Stimulated activated CD4-positive, alpha-beta T cell treated with anti-CD3 and anti-CD28 coated beads, Interleukin-12 subunit alpha, Interleukin-12 subunit beta, amount 100 ng/mL, for 48 hours (primary cell): ENCODE data around the gene SCN1B.
"Not testable (repeated sequence)": the region's sequence is repeated elsewhere in the genome, so short reads cannot be mapped to it uniquely, and the experiment has no call there.

Source experiments
- DNase-seq, 3 donors: peaks; one replicate each; pipeline ENCODE4 v3.0.0-alpha.2; 2020; ENCODE audit warnings: low read depth in 2 of 3, low spot score in 1 of 3

Gene SCN1B

DNA sequence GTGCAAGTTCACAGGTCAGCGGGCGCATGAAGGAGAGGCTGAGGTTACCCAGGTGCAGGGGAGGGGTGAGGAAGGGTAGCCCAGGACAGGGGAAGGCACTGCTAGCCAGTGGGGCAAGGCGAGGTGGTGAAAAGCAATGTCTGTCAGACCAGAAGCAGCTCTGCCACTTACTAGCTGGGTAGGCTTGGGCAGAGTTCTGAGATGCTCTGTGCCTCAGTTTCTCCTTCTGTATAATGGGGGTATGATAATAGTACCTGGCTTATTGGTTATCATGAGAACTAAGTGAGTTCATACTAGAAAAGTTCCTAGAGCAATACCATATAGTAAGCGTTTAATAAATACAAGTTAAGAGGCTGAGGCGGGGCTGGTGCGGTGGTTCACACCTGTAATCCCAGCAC is 14.3 kb upstream of the SCN1B start:
- no peak for DNase-seq

DNA sequence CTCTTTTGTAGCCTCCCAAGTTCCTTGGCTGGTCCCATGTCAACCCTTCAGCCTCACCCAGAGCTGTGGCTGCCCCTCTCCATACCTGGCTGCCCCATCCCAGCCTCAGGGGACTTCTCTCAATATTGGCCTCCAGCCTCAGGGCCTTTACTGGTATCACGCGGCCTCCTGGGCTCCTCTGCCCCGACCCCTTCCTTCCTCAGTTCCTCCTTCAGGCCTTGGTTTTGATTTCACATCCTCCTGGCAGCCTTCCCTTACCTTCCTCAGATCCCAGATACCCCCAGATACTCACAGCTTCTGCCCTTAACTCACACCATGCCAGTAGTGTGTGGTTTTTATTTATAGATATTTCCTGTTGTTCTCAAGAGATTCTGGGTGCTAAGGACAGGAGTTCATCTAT is 12.8 kb upstream of the SCN1B start:
- DNase-seq, result no peak

DNA sequence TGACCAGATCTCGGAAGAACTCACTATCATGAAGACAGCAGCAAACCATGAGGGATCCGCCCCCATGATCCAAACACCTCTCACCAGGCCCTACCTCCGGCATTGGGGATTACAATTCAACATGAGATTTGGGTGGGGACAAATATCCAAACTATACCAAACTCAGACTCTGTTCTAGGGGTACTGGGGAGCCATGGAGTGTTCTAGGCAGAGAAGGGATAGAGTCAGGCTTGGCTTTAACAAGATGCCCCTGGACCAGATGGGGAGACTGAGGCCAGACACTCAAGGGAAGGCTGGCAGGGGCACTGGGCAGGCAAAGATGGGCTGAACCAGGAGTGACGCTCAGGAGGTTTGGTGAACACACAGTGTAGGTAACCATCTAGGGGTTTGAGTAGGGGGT is 11.9 kb upstream of the SCN1B start:
- no peak for DNase-seq

DNA sequence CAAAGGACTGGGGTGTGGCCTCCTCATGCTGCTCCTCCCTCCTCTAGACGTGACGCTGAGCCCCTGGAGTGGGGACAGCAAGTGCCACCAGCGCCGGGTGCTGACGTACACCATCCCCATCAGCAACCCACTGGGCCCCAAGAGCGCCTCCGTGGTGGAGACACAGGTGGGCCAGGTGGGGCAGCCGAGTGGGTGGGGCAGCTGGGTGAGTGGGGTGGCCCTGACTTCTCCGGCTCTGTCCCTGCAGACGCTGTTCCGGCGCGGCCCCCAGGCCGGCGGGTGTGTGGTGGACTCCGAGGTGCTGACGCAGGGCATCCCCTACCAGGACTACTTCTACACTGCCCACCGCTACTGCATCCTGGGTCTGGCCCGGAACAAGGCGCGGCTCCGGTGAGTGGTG is 11.1 kb upstream of the SCN1B start:
- DNase-seq, result no peak

DNA sequence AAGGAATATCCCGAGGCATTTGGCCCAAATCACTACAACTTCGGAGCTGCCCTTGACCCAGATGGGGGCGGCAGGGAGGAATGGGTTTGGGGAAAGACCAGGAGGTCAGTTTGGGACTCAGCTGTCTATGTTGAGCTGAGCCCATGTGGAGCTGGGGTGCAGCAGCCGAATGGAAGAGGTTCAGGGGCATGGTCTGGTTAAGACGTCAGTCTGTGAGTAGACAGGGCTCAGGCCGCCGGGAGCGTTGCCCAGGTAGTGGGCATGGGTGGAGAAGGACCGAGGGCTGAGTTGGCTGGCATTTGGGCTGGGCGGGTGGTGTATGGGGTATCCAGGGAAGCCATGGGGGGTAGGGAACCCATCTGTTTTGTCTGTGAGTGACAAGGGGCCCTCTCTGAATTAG is 9.3 kb upstream of the SCN1B start:
- no peak for DNase-seq

DNA sequence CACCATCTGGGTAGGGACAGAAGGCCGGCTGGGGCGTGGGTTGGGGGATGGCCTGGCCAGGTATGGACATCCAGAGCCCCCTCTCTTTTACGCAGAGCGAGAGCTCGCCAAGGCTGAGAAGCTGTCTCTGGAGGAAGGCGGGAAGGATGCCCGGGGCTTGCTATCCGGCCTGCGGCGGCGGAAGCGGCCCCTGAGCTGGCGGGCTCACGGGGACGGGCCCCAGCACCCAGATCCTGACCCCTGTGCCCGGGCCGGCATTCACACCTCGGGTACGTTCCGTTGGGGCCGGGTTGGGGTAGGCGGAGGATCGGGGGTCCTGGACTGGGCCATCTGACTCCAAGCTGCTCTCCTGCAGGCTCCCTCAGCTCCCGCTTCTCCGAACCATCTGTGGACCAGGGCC is 8.7 kb upstream of the SCN1B start:
- no peak for DNase-seq

DNA sequence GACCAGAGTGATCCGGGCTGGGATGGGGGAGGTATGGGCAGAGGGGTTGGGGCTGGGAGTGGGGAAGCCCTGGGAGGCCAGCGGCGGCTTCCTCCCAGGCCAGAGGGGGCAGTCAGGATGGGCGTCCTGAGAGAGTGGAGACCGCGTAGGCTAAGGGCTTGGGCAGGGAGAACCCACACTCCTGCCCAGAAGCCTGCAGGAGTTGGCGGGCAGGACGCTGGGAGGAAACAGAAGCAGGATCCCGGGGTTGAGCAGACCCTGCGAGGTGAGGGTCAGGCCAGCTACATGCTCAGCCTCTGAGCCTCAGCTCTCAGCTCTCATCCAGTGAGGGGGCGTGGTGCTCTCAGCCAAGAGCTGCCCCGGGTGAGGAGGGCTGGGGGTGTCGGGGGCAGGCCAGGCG is 7.8 kb upstream of the SCN1B start:
- no peak for DNase-seq

DNA sequence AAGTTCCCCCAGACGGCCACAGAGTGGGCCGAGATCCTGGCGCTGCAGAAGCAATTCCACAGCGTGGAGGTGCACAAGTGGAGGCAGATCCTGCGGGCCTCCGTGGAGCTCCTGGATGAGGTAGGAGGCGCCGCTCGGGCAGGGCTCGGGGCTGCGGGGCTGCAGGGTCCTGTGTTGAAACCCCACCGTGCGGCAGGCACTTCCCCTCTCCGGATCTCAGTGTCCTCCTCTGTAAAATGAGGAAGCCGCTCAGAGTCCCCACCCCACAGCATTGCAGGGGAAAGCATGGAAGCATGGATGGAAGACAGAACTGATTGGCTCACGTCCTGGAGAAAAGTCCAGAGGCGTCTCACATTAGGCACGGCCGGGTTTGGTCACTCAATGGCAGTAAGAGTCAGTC is 6.8 kb upstream of the SCN1B start:
- no peak for DNase-seq

DNA sequence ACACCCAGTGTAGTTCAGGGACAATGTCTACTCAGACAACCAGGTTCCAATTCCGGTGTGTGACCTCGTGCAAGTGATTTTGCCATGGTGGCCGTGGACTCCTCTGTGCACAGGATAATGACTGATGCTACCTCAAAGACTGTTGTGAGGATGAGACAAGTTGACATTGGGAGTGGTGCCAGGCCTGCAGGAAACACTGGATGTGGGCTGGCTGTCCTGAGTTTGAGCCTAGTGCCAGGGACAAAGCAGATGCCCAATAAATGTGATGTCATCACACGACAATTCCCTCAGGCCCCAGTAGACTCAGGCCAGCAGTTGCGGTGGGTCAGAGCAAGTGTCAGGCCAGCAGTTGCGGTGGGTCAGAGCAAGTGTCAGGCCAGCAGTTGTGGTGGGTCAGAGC is 6.2 kb upstream of the SCN1B start:
- DNase-seq, result no peak

DNA sequence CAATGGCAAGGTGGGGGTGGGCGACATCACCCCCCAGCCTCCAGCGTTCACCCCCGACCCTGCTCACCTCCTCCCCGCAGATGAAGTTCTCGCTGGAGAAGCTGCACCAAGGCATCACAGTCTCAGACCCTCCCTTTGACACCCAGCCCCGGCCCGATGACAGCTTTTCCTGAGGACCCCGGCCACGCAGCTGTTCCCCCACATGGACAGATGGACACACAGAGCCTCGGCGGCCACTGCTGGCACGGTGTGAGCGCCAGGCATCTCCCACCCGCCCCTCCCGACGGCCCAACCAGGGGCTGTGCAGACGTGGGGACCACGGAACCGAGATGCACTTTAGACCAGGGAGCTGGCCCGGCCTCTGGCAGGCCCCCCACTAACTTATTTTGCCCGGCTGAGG is 4.3 kb upstream of the SCN1B start:
- no peak for DNase-seq

DNA sequence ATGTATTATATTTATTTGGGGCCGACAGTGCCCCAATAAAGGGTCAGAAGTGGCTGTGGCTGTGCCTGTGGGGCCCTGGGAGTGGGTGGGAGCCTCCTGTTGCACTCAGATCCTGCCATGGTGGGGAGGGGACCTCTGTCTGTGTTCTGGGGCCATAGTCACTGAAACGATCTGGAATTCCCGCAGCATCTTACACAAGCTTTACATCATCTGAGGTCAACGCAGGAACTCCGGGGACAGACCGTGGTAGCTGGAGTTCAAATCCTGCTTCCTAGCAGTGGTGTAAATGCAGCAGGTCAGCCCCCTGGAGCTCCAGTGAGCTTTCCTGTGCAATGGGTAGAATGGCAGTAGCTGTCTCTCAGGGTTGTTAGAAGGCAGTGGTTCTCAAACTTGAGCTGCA is 3.9 kb upstream of the SCN1B start:
- DNase-seq, result no peak

DNA sequence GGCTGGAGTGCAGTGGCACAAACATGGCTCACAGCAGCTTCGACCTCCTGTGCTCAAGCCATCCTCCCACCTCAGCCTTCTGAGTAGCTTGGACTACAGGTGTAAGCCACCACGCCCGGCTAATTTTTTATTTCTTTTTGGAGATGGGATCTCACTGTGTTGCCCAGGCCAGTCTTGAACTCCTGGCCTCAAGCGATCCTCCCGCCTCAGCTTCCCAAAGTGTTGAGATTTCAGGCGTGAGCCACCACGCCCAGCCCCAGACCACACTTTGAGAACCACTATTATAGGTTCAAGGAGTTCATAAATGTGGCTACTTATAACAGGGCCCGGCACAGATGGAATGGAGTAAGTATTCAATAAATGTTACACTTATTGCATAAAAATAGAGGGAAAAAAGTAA is 3.3 kb upstream of the SCN1B start:
- DNase-seq, result no peak

DNA sequence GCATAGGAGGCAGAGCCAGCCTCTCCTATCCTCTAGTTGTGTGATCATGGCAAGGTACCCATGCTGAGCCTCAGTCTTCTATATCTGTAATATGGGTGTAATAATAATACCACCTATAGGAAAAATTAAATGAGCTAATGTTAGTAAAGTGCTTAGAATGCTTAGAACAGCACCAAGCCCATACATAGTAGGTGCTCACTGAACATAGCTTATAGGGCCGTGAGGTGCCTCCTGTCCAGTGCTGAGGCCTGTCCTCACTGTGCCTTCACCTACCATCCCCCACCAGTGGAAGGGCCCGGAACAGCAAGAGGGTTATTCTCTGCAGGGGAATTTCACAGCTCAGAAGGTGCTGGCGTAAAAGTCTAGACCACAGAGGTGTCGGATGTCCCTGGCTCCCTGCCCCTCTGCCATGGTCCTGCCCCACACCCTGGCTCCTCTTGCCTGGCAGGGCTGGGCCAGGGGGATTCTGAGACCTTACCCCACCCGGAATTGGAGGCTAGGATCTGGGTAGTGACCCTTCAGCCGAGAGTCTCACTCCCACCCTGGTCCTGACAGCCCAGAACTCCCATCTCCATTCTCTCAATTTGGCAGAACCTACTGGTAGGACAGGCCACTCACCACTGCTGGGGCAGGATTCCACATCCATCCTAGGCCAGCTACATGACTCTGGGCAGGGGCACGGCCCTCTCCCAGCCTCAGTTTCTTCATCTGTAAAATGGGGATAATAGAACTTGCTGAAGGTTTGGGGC is 2.2 kb upstream of the SCN1B start:
- no peak for DNase-seq

DNA sequence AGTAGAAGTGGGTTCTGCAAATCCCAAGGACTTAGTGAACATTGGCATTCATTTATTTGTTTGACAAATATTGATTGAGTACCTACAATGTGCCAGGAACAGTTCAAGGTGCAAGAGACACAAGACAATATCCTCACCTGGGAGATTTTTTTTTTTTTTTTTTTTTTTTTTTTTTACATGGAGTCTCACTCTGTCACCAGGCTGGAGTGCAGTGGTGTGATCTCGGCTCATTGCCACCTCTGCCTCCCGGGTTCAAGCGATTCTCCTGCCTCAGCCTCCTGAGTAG is 1.7 kb upstream of the SCN1B start:
- not testable (repeated sequence) for DNase-seq

DNA sequence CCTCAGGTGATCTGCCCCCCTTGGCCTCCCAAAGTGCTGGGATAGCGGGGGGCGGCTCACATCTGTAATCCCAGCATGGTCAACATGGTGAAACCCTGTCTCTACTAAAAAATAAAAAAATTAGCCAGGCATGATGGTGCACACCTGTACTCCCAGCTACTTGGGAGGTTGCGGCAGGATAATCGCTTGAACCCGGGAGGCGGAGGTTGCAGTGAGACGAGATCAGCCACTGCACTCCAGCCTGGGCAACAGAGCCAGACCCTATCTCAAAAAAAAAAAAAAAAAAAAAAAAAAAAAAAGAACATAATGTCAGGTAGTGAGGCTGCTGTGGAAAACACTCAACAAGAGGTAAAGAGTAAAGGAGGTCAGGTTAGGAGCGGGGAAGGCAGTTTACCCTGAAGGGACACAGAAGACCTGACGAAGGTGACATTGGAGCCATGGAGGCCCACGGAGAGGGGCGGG is 964 bp upstream of the SCN1B start:
- DNase-seq, result not testable (repeated sequence)

DNA sequence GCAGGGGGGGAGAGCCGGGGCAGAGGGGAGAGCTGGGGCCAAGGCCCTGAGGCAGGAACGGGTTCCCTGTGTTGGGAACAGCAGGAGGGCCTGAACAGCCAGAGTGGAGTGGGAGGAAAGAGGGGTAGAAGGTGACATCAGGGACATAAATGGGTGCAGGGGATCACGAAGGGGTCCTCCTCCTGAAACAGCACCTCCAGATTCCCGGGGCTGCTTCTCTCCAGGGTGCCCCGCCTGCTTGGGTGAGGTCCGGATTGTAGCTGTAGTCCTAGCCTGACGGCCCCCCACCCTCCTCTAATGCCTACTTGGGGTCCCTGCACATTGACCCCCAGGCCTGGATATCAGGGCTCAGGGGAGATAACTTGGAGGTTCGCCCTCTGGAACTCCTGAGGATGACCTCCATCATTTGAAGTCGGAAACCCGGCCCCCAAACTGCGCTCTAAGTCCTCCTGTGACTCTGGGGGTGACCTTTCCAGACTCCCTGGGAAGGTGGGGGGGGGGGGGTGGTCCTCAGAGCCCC is 473 bp upstream of the SCN1B start:
- DNase-seq, result no peak

DNA sequence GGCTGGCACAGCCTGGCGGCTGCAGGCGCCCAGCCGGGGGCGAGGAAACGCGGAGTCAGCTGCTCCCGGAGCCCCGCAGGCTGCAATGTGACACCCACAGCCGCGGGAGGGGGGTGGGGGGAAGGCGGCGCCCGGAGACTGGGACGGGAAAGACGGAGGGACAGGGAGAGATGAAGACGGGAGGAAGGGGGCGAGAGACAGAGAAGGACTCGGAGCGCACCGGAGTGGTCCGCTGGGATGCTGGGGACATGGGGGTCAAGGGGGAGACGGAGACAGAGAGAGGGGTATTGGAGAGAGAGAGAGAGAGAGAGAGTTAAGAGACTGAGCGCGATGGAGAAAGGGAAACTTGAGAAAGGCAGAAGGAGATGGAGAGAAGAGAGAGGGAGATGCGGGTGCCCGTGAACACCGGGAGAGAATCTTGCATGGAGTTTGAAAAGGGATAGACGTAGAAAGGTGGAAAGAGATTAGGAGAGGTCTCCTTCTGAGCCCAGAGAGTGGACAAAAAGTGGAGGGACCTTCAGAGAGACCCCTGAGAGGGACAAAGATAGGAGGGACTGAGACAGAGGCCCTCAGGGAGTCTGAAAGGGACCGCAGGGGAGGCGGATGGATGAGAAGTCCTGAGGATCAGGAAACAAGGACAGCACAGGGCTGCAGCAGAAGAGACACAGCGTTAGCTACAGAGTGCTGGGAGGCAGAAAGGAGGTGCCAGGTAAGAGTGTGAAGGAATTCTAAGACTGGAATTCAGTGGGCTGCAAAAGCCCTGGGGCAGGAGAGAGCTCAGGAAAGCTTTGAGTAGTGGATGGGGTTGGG is 1.0 kb downstream of the SCN1B start:
- DNase-seq, result no peak

DNA sequence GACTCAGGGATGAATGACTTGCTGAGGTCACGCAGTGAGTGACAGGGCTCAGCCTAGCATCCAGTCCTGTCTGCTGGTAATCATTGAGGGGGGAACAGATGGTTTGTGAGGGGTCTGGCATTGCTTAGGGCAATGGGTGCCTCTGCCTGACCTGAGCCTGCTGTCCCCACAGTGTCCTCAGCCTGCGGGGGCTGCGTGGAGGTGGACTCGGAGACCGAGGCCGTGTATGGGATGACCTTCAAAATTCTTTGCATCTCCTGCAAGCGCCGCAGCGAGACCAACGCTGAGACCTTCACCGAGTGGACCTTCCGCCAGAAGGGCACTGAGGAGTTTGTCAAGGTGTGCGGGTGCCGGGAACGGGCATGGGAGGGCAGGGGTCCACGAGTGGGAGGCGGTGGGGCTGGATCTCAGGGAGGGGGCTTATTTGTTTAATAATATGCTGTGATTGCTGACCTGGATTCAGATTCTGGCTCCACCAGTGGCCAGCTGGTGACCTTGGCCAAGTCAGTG is 2.1 kb downstream of the SCN1B start:
- no peak for DNase-seq

DNA sequence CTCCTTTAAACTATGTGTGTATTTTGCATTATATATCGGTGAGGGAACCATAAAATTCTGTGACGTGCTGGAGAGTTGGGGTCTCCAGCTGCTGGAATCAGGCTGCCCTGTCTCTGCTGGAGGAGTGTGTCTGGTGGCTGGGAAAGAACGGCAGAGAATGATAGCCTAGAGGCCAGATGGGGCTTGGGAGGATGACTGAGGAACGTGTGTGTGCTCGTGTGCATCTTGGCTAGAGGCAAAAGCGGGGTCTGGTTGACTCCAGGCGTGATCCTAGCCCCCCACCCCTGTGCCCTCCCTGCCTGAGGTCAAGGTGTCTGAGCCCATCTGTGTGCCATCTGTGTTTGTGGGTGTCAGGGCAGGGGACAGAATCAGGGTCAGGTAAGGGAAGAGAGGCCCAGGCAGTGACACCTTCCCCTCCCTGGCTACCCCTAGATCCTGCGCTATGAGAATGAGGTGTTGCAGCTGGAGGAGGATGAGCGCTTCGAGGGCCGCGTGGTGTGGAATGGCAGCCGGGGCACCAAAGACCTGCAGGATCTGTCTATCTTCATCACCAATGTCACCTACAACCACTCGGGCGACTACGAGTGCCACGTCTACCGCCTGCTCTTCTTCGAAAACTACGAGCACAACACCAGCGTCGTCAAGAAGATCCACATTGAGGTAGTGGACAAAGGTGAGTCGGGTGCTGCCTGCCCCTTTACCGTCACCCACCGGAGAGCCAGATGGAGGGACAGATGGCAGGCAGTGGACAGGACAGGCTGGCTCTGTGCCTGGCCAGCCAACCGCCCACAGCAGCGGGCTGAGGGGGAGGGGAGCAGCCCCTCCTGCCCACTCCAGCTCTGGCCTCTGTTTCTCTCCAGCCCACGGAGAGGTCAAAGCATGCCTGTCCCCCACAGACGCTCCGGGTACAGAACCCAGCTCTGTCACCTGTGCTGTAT is 3.1 kb downstream of the SCN1B start:
- no peak for DNase-seq

DNA sequence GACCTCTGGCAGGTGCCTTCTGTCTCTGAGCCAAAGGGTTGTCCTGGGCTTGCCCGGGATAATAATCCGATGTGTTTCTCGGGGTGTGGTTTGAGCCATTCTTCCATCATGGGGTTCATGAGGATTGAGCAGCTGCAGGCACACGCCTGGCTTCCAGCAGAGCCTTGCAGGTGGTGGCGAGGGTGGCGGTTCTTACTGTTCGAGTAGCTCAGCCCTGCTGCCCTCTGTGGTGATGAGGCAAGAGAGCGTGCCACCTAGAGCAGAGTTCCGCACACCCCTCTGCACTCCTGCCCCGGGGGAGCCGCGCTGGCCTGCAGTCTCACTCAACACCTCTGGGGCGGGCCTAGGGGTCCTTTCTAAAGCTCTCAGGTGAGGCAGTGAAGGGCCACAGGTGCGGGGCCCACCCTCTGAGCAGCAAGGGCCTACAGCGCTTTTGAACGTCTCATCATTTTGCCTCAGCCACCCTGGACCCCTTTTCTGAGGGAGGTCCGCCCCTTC is 3.8 kb downstream of the SCN1B start:
- no peak for DNase-seq
